B cell (primary cell): ENCODE measurements around the gene NPHS2. TPM values are rescaled to one million over a fixed set of nuclear protein-coding genes. Genes with fewer than 3 reads are reported as not detected.

Experiments used
- ATAC-seq: fragments of 200-7000 bp; cut with Tn5 transposase; one replicate; pipeline ENCODE4 v1.10.0; 2021; ENCODE audit warnings: low read depth, mild to moderate bottlenecking, moderate number of reproducible peaks, moderate library complexity
- CTCF ChIA-PET: fragments of 350-600 bp; sonication (Branson Sonifier 250); formaldehyde crosslinking; loops from one replicate; lab custom pipeline; 2021; ENCODE audit warnings: antibody characterized with exemption, inconsistent platforms; lab: Charles Lee
- POLR2A ChIA-PET: fragments of 350-600 bp; sonication (Branson Sonifier 250); formaldehyde crosslinking; loops from one replicate; lab custom pipeline; 2021; ENCODE audit warnings: antibody characterized with exemption; lab: Charles Lee
- DNase-seq: peaks from one replicate; pipeline ENCODE4 v3.0.0; 2013
- H2AFZ ChIP-seq: 2 replicates; pipeline ENCODE4 v1.6.1; 2012; ENCODE audit warnings: mild to moderate bottlenecking, low read depth, low read length; ENCODE audit not compliant: insufficient read depth, poor library complexity, severe bottlenecking
- H3K27ac ChIP-seq, 2 donors: 1 replicate in 1 of 2; 2 replicates in 1 of 2; pipeline ENCODE4 v1.5.1; 2012 to 2013; ENCODE audit warnings: low read length in 2 of 2, mild to moderate bottlenecking in 2 of 2, moderate library complexity in 1 of 2
- H3K27me3 ChIP-seq, 4 experiments: fragments of 200-600 bp in 1 of 4; sonication (generic) in 1 of 4; replicated peaks in 1 of 4; 1 replicate in 2 of 4; 2 replicates in 2 of 4; pipeline versions ENCODE4 v1.6.1 to v1.7.0; 2013 to 2016; ENCODE audit warnings: low read length in 3 of 4, mild to moderate bottlenecking in 2 of 4, mixed read lengths in 1 of 4, moderate library complexity in 1 of 4; ENCODE audit not compliant: insufficient read depth in 4 of 4, control insufficient read depth in 3 of 4; ENCODE audit errors: control extremely low read depth in 1 of 4
- H3K36me3 ChIP-seq, 2 experiments: replicated peaks in 1 of 2; 1 replicate in 1 of 2; 2 replicates in 1 of 2; pipeline versions ENCODE4 v1.6.1 to v1.7.1; 2013; ENCODE audit warnings: low read length in 1 of 2; ENCODE audit not compliant: insufficient read depth in 2 of 2, control insufficient read depth in 1 of 2; ENCODE audit errors: control extremely low read depth in 1 of 2, extremely low read depth in 1 of 2
- H3K4me1 ChIP-seq, 2 donors: fragments of 200-600 bp in 1 of 2; sonication (generic) in 1 of 2; 1 replicate in 1 of 2; 2 replicates in 1 of 2; pipeline versions ENCODE4 v1.5.1 to v1.6.1; 2013 to 2017; ENCODE audit warnings: low read length in 2 of 2; ENCODE audit not compliant: control insufficient read depth in 2 of 2, insufficient read depth in 2 of 2
- H3K4me2 ChIP-seq: replicated peaks from 2 replicates; pipeline ENCODE3; 2012; ENCODE audit warnings: mild to moderate bottlenecking, low read depth, low read length; ENCODE audit not compliant: poor library complexity, severe bottlenecking
- H3K4me3 ChIP-seq, 5 experiments: fragments of 200-600 bp in 1 of 5; sonication (generic) in 1 of 5; 1 replicate in 3 of 5; 2 replicates in 2 of 5; pipeline versions ENCODE4 v1.5.1 to v1.7.0; 2011 to 2016; ENCODE audit warnings: low read length in 4 of 5, mild to moderate bottlenecking in 4 of 5, low read depth in 2 of 5, control low read depth in 1 of 5, moderate library complexity in 1 of 5; ENCODE audit not compliant: insufficient read depth in 1 of 5; ENCODE audit errors: control extremely low read depth in 1 of 5, extremely low read depth in 1 of 5
- H3K79me2 ChIP-seq: fragments of 200-600 bp; sonication (generic); one replicate; pipeline ENCODE4 v1.6.0; 2016; ENCODE audit warnings: low read length; ENCODE audit not compliant: control insufficient read depth, insufficient read depth
- H3K9ac ChIP-seq: fragments of 200-600 bp; sonication (generic); 2 replicates; pipeline ENCODE4 v1.6.1; 2017; ENCODE audit warnings: mild to moderate bottlenecking, low read length, moderate library complexity
- H3K9me3 ChIP-seq, 3 donors: one replicate each; pipeline versions ENCODE4 v1.6.1 to v1.7.1; 2013; ENCODE audit warnings: low read length in 2 of 3; ENCODE audit not compliant: control insufficient read depth in 2 of 3, insufficient read depth in 1 of 3; ENCODE audit errors: control extremely low read depth in 1 of 3
- H4K20me1 ChIP-seq: 2 replicates; pipeline ENCODE4 v1.6.0; 2012; ENCODE audit warnings: mild to moderate bottlenecking, low read length; ENCODE audit not compliant: insufficient read depth, control insufficient read depth, poor library complexity, severe bottlenecking
- H3K27ac Mint-ChIP-seq: one replicate; pipeline ENCODE4 v1.8.0; 2021; ENCODE audit warnings: mixed read lengths
- H3K27me3 Mint-ChIP-seq: one replicate; pipeline ENCODE4 v1.8.0; 2021; ENCODE audit warnings: mixed read lengths
- H3K4me1 Mint-ChIP-seq: one replicate; pipeline ENCODE4 v1.8.0; 2021; ENCODE audit warnings: mixed read lengths
- H3K4me3 Mint-ChIP-seq: one replicate; pipeline ENCODE4 v1.8.0; 2021; ENCODE audit warnings: mixed read lengths
- H3K9me3 Mint-ChIP-seq: one replicate; pipeline ENCODE4 v1.8.0; 2022; ENCODE audit warnings: mixed read lengths; ENCODE audit not compliant: insufficient read depth
- EZH2 ChIP-seq: IDR thresholded peaks from 2 replicates; pipeline ENCODE4 v1.6.1; 2012; ENCODE audit warnings: borderline replicate concordance, low read depth, mild to moderate bottlenecking, moderate library complexity, low read length; ENCODE audit not compliant: insufficient read depth, poor library complexity, severe bottlenecking
- WGBS: methylation state at CpG from one replicate; pipeline ENCODE4 v1.1.5; 2013; ENCODE audit warnings: missing lambda C conversion rate; ENCODE audit not compliant: insufficient coverage; 5-methylcytosine and 5-hydroxymethylcytosine counted together
- intact Hi-C: fragments of 100-400 bp; cut with micrococcal nuclease; formaldehyde crosslinking; loops from one replicate; pipeline ENCODE4 v1.10.0; 2022
- polyA plus RNA-seq: library from polyadenylated mRNA; depleted of rRNA; stranded (reverse); fragments of >200 nt; gene quantifications from 2 replicates; pipeline ENCODE4 v1.2.3, GENCODE V29; 2012
- small RNA-seq: library from RNA; depleted of rRNA; stranded (forward); fragments of <200 nt; gene quantifications from one replicate; pipeline ENCODE3, GENCODE V24; 2012; ENCODE audit warnings: low replicate concordance, low read depth; ENCODE audit not compliant: insufficient read length
- total RNA-seq, 2 donors: library from RNA; stranded (reverse); fragments of 120-200 nt in 1 of 2; gene quantifications; 1 replicate in 1 of 2; 2 replicates in 1 of 2; pipeline versions ENCODE4 v1.2.3 to v1.2.4, GENCODE V29; 2013 to 2022
- TF ChIP-seq, protein P1 (sequence below): fragments of 200-600 bp; IDR thresholded peaks from one replicate; pipeline ENCODE4 v1.8.0; 2022; ENCODE audit warnings: antibody characterized with exemption, mild to moderate bottlenecking

Gene NPHS2
- total and polyA plus RNA-seq, 2 donors (not counting 1 experiment from before 2014, with no cell fraction given): not detected

DNA sequence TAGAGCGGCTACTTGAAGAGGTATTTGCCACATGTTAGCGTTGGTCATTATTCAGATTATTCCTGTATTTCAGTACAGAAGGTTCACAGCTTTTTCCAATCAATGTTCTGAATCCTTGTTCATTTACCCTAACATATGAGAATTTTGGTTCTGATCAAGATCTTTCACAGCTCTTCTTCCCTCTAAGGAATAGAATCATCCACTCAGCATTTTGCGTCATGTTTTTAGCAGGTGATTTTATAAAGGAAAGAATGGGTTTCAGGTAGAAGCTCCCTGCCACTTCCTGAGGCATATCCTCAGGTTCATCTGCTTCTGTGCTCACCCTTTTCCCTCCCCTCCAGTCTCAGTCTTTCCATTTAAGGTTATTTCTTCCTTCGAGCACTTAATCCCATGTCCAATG, 66.4 kb downstream of the NPHS2 start:
- intact Hi-C loops: no loop called here
- no peaks in the 10 kb centered on the region for H3K79me2 ChIP-seq
- Mint-ChIP-seq H3K4me3 (no peak overlapping the region), H3K4me1 (peaks cover 18% of the 10 kb centered on the region), H3K27me3 (no peaks in the 10 kb centered on the region), H3K27ac (no peak overlapping the region), H3K9me3 (no peaks in the 10 kb centered on the region)
- no peaks in the 10 kb centered on the region for H3K27me3 ChIP-seq
- no peak overlapping the region for H3K4me3 ChIP-seq
- no peaks in the 10 kb centered on the region for H4K20me1 ChIP-seq
- H3K4me1 ChIP-seq: peaks cover 5 to 11% of the 10 kb centered on the region in 2 donors
- ChIA-PET CTCF (no interaction called here), POLR2A (no interaction called here)
- H3K9me3 ChIP-seq: no peaks in the 10 kb centered on the region
- DNase-seq (no peak), ATAC-seq (no peak)
- H3K27ac ChIP-seq: peak overlapping the region in 1 of 2 donors; percentile 54
- H3K9ac ChIP-seq: no peak overlapping the region
- H3K4me2 ChIP-seq: no peak overlapping the region
- H3K36me3 ChIP-seq: no peaks in the 10 kb centered on the region
- 56% methylated on average over 1 of the region's 4 CpGs for WGBS
- TF ChIP-seq, protein P1, sequence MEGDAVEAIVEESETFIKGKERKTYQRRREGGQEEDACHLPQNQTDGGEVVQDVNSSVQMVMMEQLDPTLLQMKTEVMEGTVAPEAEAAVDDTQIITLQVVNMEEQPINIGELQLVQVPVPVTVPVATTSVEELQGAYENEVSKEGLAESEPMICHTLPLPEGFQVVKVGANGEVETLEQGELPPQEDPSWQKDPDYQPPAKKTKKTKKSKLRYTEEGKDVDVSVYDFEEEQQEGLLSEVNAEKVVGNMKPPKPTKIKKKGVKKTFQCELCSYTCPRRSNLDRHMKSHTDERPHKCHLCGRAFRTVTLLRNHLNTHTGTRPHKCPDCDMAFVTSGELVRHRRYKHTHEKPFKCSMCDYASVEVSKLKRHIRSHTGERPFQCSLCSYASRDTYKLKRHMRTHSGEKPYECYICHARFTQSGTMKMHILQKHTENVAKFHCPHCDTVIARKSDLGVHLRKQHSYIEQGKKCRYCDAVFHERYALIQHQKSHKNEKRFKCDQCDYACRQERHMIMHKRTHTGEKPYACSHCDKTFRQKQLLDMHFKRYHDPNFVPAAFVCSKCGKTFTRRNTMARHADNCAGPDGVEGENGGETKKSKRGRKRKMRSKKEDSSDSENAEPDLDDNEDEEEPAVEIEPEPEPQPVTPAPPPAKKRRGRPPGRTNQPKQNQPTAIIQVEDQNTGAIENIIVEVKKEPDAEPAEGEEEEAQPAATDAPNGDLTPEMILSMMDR: no peak
- TF ChIP-seq EZH2: no peak
- H2AFZ ChIP-seq: no peak overlapping the region

DNA sequence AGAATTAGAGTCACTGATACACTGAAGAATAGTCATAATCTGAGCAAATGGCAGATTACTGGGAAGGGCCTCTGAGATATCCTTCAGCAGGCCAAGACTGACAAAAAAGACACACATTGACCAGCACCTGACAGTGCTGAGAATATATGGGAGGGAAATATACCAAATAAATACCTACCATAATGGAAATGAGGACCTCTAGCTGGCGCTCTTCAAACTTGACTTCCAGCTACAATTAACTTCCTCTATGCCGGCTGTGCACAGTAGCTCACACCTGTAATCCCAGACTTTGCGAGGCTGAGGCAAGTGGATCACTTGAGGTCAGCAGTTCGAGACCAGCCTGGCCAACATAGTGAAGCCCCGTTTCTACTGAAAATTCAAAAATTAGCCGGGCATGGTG, 69.5 kb downstream of the NPHS2 start:
- TF ChIP-seq EZH2: no peak
- TF ChIP-seq, protein P1: no peak
- Histone ChIP-seq H3K4me3 (no peak overlapping the region), H4K20me1 (no peaks in the 10 kb centered on the region)

More for the DNA sequence above, 69.5 kb downstream of the NPHS2 start:
- Histone ChIP-seq H3K36me3 (no peaks in the 10 kb centered on the region), H3K4me1 (peaks cover 5 to 11% of the 10 kb centered on the region in 2 donors), H3K9ac (no peak overlapping the region), H3K4me2 (no peak overlapping the region), H2AFZ (no peak overlapping the region), H3K27ac (no peak overlapping the region), H3K27me3 (no peaks in the 10 kb centered on the region), H3K79me2 (no peaks in the 10 kb centered on the region), H3K9me3 (no peaks in the 10 kb centered on the region)
- ATAC-seq (no peak), DNase-seq (no peak)
- no peak overlapping the region for H3K27ac Mint-ChIP-seq
- WGBS: 86% methylated on average over 6 of the region's 6 CpGs
- H3K4me1 Mint-ChIP-seq: peaks cover 16% of the 10 kb centered on the region
- intact Hi-C loops: no loop called here
- no peaks in the 10 kb centered on the region for H3K9me3 Mint-ChIP-seq
- CTCF ChIA-PET: no interaction called here
- no peak overlapping the region for H3K4me3 Mint-ChIP-seq
- no peaks in the 10 kb centered on the region for H3K27me3 Mint-ChIP-seq
- POLR2A ChIA-PET: no interaction called here

Small RNAs within 50 kb of the gene (small RNA-seq; reads per million reads assigned to genes)
- gene RNU5F-2P: not detected

Other genes with a start within 250 kb of the NPHS2 start
- gene AXDND1, start 210.0 kb downstream of the NPHS2 start, total RNA-seq: 0.90 and 1.1 TPM in 2 replicates
- 0.40 TPM in 1 of 2 replicates, not detected in the other for gene AXDND1, start 210.0 kb downstream of the NPHS2 start, polyA plus RNA-seq
- gene TDRD5, start 15.9 kb upstream of the NPHS2 start, total RNA-seq: not detected in 2 replicates
- gene TDRD5, start 15.9 kb upstream of the NPHS2 start, polyA plus RNA-seq: not detected in 2 replicates
- not detected in 2 replicates for gene FAM163A, start 167.3 kb upstream of the NPHS2 start, total RNA-seq
- not detected in 2 replicates for gene FAM163A, start 167.3 kb upstream of the NPHS2 start, polyA plus RNA-seq